Dermis blood vessel endothelial cell (primary cell): ENCODE results near the gene AP3S1. TPM values are rescaled to one million over a fixed set of nuclear protein-coding genes. Genes with fewer than 3 reads are reported as not detected.
"Not testable (repeated sequence)": the region's sequence is repeated elsewhere in the genome, so short reads cannot be mapped to it uniquely, and the experiment has no call there.

Experiments used
- DNase-seq: peaks from one replicate; pipeline ENCODE4 v3.0.0; 2010
- total RNA-seq: library from RNA; depleted of rRNA; stranded (reverse); fragments of >200 nt; gene quantifications from 2 replicates; pipeline ENCODE4 v1.2.3, GENCODE V29; 2014

AP3S1 gene
- total RNA-seq: 63.6 and 78.6 TPM in 2 replicates

DNA sequence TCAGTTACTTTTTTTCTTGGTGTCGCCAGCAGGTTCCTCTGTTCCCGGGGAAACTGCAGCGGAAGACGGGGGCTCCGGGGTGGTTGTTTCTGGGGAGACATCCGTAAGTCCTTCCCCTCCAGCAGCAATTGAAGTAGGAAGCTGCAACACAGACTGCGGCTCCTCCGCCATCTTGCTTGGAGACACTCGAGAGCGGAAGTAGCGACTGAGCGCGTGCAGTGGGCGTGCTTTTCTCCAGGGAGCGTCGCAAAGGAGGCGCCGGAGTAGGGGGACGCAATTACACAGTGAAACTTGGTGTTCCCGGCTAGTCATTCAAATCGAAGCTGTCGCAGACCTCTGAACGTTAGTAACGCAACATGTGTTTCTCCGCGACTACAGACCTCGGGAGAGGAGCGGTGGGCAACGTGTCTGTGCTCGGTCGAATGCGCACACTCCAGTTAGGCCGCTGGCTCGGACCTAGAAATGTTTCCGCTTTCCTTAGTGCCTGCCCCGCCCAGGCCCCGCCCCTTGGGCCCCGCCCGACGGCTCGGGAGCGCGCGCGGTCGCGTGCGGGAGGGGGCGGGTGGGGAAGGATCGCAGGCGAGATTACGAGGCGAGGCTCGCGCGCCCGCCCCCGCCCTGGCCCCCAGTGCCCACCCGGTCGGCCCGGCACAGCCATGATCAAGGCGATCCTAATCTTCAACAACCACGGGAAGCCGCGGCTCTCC, at the start of gene AP3S1, which contains the start of gene ATG12:
Gene AP3S1, plus strand, starts transcription at position 554 of the 707 bp plus-strand sequence. Its CDS starts 103 bp downstream, at position 657.
Gene ATG12, minus strand, starts transcription at position 184 of the 707 bp plus-strand sequence. Its CDS starts 13 bp downstream, at position 171.
- peak; percentile 95 for DNase-seq

- DNase-seq: no peak
Observed at GRCh38 chr5:115795700-115796099, 46.0 kb upstream of the AP3S1 start.

DNA sequence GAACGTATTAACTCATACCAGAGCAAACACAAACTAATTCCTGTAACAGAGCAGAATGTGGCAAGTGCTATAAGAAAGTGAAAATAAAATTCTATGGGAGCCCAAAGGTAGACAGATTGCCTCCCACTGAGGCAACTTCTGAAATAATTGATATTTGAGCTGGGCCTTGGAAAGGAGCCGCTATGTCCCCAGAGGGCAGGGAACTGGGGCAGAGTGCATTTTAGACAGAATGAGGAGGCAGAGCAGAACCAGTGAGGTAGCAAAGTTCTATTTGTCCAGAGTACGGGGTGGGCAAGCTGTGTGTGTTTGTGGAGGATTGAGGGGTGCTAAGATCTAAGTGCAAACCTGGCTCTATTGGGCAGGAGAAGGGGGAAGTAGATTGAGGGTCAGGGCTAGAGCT, 45.1 kb upstream of the AP3S1 start:
- no peak for DNase-seq

- no peak for DNase-seq
Observed at GRCh38 chr5:115798252-115798651, 43.5 kb upstream of the AP3S1 start.

DNA sequence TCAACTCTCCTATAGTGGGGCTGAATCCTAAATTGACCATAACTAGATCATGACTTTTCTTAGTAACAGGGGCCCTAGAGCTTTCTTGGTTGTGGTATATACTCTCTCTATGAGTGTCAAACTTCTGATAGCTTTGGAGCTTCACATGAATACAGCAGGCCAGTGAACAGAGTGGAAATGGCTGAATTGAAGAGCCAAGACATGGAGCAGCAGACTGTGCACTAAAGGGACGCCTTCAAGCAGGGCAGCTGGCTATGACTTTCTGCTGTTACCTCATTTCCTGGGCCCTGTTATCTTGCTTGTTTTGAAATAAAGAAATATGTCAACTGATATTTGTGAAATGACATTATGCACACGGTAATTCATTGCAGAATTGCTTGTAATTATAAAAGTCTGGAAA, 41.6 kb upstream of the AP3S1 start:
- DNase-seq: no peak

- DNase-seq: no peak
Observed at GRCh38 chr5:115801152-115801551, 40.6 kb upstream of the AP3S1 start.

- DNase-seq: no peak
Observed at GRCh38 chr5:115801984-115802383, 39.8 kb upstream of the AP3S1 start.

DNA sequence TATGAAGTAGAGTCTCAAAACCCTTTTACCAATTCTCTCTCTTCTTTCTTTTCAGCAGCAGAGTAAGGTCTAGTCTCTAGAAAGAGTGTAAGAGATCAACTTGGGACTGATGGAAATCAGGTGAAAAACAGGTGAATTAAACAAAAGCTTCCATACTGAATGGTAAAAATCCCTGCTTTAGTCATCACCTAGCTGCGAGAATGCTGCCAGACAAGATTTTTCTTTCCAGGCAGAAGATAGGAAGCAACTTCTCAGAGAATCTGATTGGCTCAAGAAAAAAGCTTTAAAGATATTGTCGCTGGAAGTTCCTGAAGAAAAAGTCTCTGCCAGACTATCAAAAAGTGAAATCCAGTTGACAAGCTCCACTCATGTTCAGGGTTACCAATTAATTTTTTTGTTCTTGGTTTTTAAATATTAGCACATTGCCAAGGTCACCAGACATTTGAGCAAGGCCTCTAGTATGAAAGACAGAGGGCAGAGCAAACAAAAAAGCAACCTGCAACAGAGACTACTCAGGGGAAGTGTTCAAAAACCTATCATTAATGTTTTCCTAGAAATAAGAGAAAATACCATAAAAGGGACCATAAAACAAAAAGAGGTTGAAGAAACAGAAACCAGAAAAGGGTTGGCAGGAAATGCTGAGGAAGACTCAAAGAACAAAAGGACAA, 34.6 kb upstream of the AP3S1 start:
- no peak for DNase-seq

- no peak for DNase-seq
Observed at GRCh38 chr5:115807654-115808052, 34.1 kb upstream of the AP3S1 start.

GRCh38 chr5:115808066-115808465, 33.7 kb upstream of the AP3S1 start:
- not testable (repeated sequence) for DNase-seq

GRCh38 chr5:115809946-115810345, 31.8 kb upstream of the AP3S1 start:
- peak; percentile 48 for DNase-seq

DNA sequence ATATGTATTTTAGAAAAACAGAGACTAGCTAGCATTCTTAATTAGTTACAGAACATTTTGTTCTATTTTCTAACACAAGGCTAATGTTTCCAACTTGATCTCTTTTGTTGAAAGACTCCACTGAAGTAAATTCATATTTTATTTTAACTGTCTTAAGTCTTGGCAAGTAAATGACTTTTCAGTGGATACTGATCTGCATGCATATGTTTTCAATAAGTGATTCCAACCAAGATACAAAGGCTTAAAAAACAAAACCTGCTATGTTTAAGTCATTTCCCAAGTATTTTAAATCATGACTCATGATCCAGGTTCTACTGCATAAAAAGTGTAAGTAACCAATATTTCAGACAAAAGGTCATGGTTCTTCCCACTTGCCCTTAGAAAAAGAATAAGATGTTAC, 31.0 kb upstream of the AP3S1 start:
- DNase-seq: peak; percentile 7

- DNase-seq: no peak
Observed at GRCh38 chr5:115811406-115811805, 30.3 kb upstream of the AP3S1 start.

GRCh38 chr5:115812372-115812771, 29.4 kb upstream of the AP3S1 start:
- DNase-seq: no peak

- DNase-seq: no peak
Observed at GRCh38 chr5:115813719-115814118, 28.0 kb upstream of the AP3S1 start.

- peak; percentile 9 for DNase-seq
Observed at GRCh38 chr5:115815006-115815692, 26.6 kb upstream of the AP3S1 start.

DNA sequence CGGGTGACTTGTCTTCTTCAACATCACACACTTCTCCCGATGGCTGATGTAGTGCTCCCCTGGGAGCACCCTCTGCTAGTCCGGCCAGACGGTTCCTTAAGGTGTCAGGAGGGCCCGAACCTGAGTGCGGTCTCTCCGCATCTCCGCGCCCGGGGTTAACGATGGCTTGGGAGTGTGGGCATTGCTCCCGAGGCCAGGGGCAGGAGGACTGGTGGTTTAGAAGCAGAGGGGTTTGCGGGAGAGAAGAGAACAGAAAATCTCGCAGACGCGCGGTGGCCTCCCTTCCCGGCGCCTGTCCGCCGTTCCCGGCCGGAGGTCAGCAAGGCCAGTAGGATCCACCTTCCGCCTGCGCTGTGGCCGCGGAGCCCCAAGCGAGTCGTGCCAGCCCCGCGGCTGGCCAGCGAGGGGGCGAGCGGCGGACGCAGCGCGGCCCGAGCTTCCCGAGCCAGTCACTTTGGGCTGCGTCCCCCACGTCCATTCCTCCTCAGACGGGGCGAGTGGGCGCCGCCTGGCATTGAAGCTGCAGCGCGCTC, 26.0 kb upstream of the AP3S1 start:
- no peak for DNase-seq

DNA sequence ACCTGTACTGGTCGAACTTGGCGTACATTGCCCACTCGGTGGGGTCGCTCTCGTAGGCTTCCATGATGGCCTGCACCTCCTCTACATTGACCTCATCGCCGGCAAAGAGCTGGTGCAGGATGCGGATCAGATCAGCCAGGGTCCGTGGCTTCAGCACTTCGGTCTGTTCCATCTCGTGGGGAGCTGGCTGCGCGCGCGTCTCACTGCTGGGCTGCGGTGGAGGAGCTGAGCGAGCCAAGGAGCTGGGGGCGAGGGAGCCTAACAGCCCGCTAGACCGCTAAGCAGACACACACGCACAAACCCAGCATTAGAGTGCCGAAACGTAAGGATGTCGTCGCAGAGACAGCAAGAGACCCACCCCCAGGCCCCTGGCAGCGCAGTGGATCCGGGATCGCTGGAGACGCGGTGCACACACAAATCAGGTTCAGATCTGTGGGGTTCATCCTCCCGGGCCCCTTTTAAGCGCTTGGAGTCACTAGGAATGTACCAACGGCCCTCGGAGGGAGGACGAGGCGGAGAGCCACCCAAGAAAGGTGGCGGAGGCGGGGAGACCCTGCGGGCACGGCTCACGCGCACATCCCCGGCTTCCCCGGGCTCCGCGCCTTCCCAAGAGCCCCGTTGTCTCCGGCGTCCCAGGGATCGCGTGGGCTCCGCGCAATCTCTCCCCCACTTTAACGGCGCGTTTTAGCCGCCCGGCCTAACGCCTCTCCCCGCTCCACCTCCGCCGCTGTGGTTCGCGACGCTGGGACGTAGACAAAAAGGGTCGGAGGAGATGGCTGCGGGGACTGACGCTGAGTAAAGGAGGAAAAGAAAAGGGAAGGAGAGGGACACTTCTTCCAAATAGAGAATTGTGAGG, 25.3 kb upstream of the AP3S1 start, which contains the start of gene CDO1:
Gene CDO1, minus strand, starts transcription at position 434 of the 856 bp plus-strand sequence. Its CDS starts 262 bp downstream, at position 172.
- DNase-seq: peak; percentile 65

DNA sequence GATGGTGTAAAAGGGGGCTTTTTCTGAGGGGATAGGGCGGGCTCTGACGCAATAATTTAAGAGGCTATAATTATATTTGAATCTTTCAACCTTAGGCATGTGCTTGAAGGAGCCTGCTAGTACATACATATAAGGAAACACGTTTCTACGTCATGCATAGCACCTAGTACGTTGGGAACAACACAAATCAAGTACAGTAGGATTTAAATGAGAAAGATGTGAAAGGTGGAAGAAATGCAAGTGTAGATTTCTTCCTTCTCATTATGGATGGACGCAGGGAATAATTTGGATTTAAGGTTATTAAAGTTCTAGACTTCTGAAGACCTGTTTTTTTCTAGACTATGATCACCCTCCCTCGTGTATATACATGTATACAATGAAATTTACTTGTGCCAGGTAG, 24.3 kb upstream of the AP3S1 start:
- no peak for DNase-seq

DNA sequence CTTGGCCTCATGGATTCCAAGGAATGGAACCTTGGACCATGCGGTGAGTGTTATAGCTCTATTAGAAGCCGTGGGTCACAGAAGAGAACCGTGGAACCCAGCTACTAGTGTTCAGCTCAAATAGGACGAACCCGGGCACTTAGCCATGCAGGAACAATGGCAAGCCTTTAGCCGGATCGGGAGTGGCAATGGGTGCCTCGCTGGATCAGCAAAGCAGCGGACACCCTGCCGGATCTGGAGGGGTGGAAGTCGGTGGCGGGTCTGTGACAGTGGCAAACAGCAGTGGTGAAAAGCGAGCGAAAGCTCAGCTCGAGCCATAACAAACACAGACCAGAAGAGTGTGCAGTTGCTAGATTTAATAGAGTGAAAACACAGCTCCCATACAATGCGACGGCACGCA, 22.9 kb upstream of the AP3S1 start:
- DNase-seq: no peak

DNA sequence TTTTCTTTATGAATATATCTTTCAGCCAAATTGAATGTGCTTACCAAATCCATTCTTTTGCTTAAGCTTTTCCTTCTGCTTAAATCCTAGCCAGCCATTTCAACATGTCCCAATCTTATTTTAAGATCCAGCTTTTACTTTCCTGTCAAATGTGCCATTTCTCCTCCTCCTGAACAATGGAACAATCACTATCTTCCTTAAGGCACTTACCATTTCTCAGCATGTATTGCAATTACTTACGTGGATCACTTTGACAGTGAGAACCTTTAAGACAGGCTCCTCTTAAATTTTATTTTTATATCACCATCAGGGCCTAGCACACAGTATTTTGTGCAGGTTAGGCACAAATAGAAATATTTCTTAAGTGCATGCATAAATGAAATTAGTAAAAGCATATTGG, 20.9 kb upstream of the AP3S1 start:
- no peak for DNase-seq

DNA sequence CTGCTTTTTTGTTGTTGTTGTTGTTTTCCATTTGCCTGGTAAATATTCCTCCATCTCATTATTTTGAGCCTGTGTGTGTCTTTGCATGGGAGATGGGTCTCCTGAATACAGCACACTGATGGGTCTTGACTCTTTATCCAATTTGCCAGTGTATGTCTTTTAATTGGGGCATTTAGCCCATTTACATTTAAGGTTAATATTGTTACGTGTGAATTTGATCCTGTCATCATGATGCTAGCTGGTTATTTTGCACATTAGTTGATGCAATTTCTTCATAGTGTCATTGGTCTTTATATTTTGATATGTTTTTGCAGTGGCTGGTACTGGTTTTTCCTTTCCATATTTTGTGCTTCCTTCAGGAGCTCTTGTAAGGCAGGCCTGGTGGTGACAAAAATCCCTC, 16.8 kb upstream of the AP3S1 start:
- DNase-seq: not testable (repeated sequence)
